Stimulated activated naive CD4-positive, alpha-beta T cell (primary cell): Measurements from ENCODE around the gene MYH4.

ENCODE experiments used
- DNase-seq, 6 experiments: peaks; one replicate each; lab custom pipeline; 2025; lab: John Stamatoyannopoulos, UW

MYH4 gene

GRCh38 chr17:10421900-10422542 is 47.3 kb downstream of the MYH4 start, which contains the start of gene MYH8:
MYH8 (minus strand) TSS chr17:10421950; CDS start chr17:10420227, 1,723 bp downstream.
- no peak for DNase-seq

GRCh38 chr17:10421211-10421610 is 48.1 kb downstream of the MYH4 start:
- no peak for DNase-seq

GRCh38 chr17:10420811-10421210 is 48.5 kb downstream of the MYH4 start:
- DNase-seq, result no peak

- DNase-seq, result no peak
Measured at GRCh38 chr17:10417431-10417830, 51.9 kb downstream of the MYH4 start.

GRCh38 chr17:10415161-10415560 is 54.2 kb downstream of the MYH4 start:
- DNase-seq, result no peak

GRCh38 chr17:10403589-10403988 is 65.8 kb downstream of the MYH4 start:
- DNase-seq, result no peak

GRCh38 chr17:10398352-10398751 is 71.0 kb downstream of the MYH4 start:
- no peak for DNase-seq

GRCh38 chr17:10396524-10397163 is 72.7 kb downstream of the MYH4 start:
- DNase-seq, result no peak

- DNase-seq, result no peak
Measured at GRCh38 chr17:10394201-10394887, 75.0 kb downstream of the MYH4 start.
